HCT116 (cell line): ENCODE results near the gene FASN. TPM values are rescaled to one million over a fixed set of nuclear protein-coding genes. Genes with fewer than 3 reads are reported as not detected.

Experiments
- ATF3 ChIP-seq: IDR thresholded peaks from 2 replicates; pipeline ENCODE4 v1.6.1; 2012
- CBX3 ChIP-seq: IDR thresholded peaks from 2 replicates; pipeline ENCODE4 v1.6.1; 2012; ENCODE audit warnings: low read depth
- CEBPB ChIP-seq: IDR thresholded peaks from 2 replicates; pipeline ENCODE4 v1.6.1; 2012; ENCODE audit warnings: low read depth
- EGR1 ChIP-seq: IDR thresholded peaks from 2 replicates; pipeline ENCODE4 v1.6.1; 2012; ENCODE audit warnings: low read depth
- EZH2 ChIP-seq: fragments of 200-600 bp; sonication (generic); IDR thresholded peaks from 2 replicates; pipeline ENCODE4 v1.6.1; 2017; ENCODE audit warnings: antibody characterized with exemption, mixed run types
- EZH2phosphoT487 ChIP-seq: fragments of 200-600 bp; IDR thresholded peaks from 2 replicates; pipeline ENCODE4 v1.6.1; 2018; ENCODE audit warnings: antibody characterized with exemption, borderline replicate concordance
- JUND ChIP-seq: IDR thresholded peaks from 2 replicates; pipeline ENCODE4 v1.6.1; 2012
- POLR2A ChIP-seq: IDR thresholded peaks from 2 replicates; pipeline ENCODE4 v1.7.0; 2011; ENCODE audit warnings: borderline replicate concordance; ENCODE audit not compliant: insufficient read depth, insufficient read length; ENCODE audit errors: extremely low read depth
- POLR2AphosphoS5 ChIP-seq: IDR thresholded peaks from 2 replicates; pipeline ENCODE4 v1.6.1; 2011; ENCODE audit warnings: mild to moderate bottlenecking, low read depth, low read length, moderate library complexity
- RAD21 ChIP-seq: IDR thresholded peaks from 2 replicates; pipeline ENCODE4 v1.6.1; 2012; ENCODE audit warnings: low read depth, mild to moderate bottlenecking
- REST ChIP-seq: IDR thresholded peaks from 2 replicates; pipeline ENCODE4 v1.6.1; 2012; ENCODE audit warnings: low read depth
- SIN3A ChIP-seq: IDR thresholded peaks from 2 replicates; pipeline ENCODE4 v1.6.1; 2012; ENCODE audit warnings: low read depth
- SP1 ChIP-seq: IDR thresholded peaks from 2 replicates; pipeline ENCODE4 v1.6.1; 2012; ENCODE audit warnings: low read depth
- SRF ChIP-seq: IDR thresholded peaks from 2 replicates; pipeline ENCODE4 v1.6.1; 2012; ENCODE audit warnings: low read depth
- TCF7L2 ChIP-seq: IDR thresholded peaks from 2 replicates; pipeline ENCODE4 v1.7.0; 2011; ENCODE audit warnings: borderline replicate concordance, inconsistent platforms; ENCODE audit not compliant: insufficient read depth, insufficient read length; ENCODE audit errors: extremely low read depth
- YY1 ChIP-seq: IDR thresholded peaks from 2 replicates; pipeline ENCODE4 v1.6.1; 2011; ENCODE audit warnings: low read length, low read depth, moderate library complexity, mild to moderate bottlenecking; ENCODE audit not compliant: insufficient replicate concordance; ENCODE audit errors: extremely low read depth
- ZFX ChIP-seq: fragments of 450-650 bp; IDR thresholded peaks from 2 replicates; pipeline ENCODE4 v1.6.1; 2017
- total RNA-seq: library from RNA; stranded (reverse); gene quantifications from one replicate; pipeline ENCODE4 v1.2.1, GENCODE V29; 2021; ENCODE audit not compliant: unreplicated experiment

The FASN gene
- total RNA-seq, 1 experiment from 2014 or later = 754 TPM

GRCh38 chr17:82037092-82037888, 60.7 kb downstream of the FASN start, which contains the start of gene DCXR (continued):
- TF ChIP-seq REST (no peak), TCF7L2 (no peak), ATF3 (no peak), EGR1 (peak; percentile 98), SP1 (no peak; the same call in 1 of the 2 replicates), RAD21 (no peak), YY1 (peak; percentile 82), SRF (no peak), EZH2phosphoT487 (no peak), EZH2 (no peak), POLR2A (peak; percentile 88), ZFX (peak; percentile 93; the same call in 1 of the 2 replicates), POLR2AphosphoS5 (peak; percentile 93), SIN3A (peak; percentile 97), CBX3 (no peak), JUND (no peak), CEBPB (no peak)
